H1 (cell line): Measurements from ENCODE around the gene TACC2. TPM values are rescaled to one million over a fixed set of nuclear protein-coding genes. Genes with fewer than 3 reads are reported as not detected.

Experiments
- polyA plus RNA-seq, 7 experiments: library from polyadenylated mRNA; depleted of rRNA in 3 of 7; stranded (reverse) in 5 of 7; unstranded in 2 of 7; fragments of >200 nt in 5 of 7; fragments of 200-250 nt in 2 of 7; gene quantifications; 1 replicate in 5 of 7; 2 replicates in 1 of 7; 4 replicates in 1 of 7; pipeline versions ENCODE4 v1.2.1 to v1.2.3, GENCODE V29; 2011 to 2013; ENCODE audit warnings: missing spikeins in 2 of 7, mixed read lengths in 2 of 7
- total RNA-seq: library from RNA; stranded (reverse); fragmentation: NEBNext Ultra II Directional; extraction: Animal tissue kit (Norgen Biotek cat#: 25700); gene quantifications from 2 replicates; pipeline ENCODE4 v1.2.1, GENCODE V29; 2021
- TF ChIP-seq, protein P1 (sequence below): IDR thresholded peaks from 2 replicates; pipeline ENCODE4 v1.6.1; 2012; ENCODE audit warnings: inconsistent platforms

TACC2 gene
- total and polyA plus RNA-seq, 2 of the 8 experiments (the other 6 are each of a cell fraction or from before 2014, with no cell fraction given) = 21.2 to 46.6 TPM

DNA sequence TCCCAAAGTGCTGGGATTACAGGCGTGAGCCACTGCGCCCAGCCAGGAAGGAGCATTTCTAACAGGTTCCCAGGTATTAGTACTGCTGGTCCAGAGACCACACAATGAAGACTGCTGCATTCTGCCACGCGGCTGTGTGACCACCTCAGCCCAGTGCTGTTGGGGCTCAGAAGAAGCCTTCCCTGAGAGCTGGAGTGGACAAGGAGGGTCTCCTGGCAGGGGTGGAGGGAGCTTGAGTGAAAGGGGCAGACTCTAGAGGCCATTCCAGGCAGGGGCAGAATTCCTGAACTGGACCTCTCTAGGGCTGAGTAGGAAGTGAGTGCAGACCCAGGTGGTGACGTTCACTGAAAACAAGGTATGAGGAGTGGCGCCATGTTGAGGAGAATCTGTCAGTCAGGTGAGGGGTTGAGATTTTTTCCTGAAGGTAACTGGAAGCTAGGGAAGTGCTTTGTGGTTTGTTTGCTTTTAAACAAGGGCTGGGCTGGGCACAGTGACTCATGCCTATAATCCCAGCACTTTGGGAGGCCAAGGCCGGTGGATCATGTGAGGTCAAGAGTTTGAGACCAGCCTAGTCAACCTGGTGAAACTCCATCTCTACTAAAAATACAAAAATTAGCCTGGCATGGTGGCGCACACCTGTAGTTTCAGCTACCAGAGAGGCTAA is 67.6 kb downstream of the TACC2 start (continued):
- TF ChIP-seq, protein P1, sequence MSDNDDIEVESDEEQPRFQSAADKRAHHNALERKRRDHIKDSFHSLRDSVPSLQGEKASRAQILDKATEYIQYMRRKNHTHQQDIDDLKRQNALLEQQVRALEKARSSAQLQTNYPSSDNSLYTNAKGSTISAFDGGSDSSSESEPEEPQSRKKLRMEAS = no peak
